Measurements from ENCODE around the gene BRD8.

GRCh38 chr5:138157626-138158025 is 20.8 kb downstream of the BRD8 start:
- TF ChIP-seq CTCF (IDR thresholded peaks at IDR 0.05) = no peak
- no peak for TF ChIP-seq POLR2AphosphoS5 (IDR thresholded peaks at IDR 0.05)
- TF ChIP-seq POLR2A (IDR thresholded peaks at IDR 0.05) = no peak

All from prostate gland (tissue), 2 donors.